Endothelial cell of umbilical vein (primary cell): ENCODE data around the gene OSBPL1A.

ENCODE experiments used
- CTCF ChIP-seq, 2 donors: IDR thresholded peaks; 1 replicate in 1 of 2; 2 replicates in 1 of 2; pipeline ENCODE4 v1.5.1; 2011; ENCODE audit warnings: low read length in 2 of 2, mild to moderate bottlenecking in 2 of 2, moderate library complexity in 2 of 2, control low read depth in 1 of 2, inconsistent platforms in 1 of 2, low read depth in 1 of 2; ENCODE audit not compliant: insufficient read depth in 1 of 2; ENCODE audit errors: extremely low read depth in 1 of 2
- EZH2 ChIP-seq: IDR thresholded peaks from 2 replicates; pipeline ENCODE4 v1.6.1; 2012; ENCODE audit warnings: borderline replicate concordance, low read depth, mild to moderate bottlenecking, moderate library complexity, low read length, inconsistent platforms; ENCODE audit not compliant: severe bottlenecking
- FOS ChIP-seq: IDR thresholded peaks from 2 replicates; pipeline ENCODE4 v1.6.1; 2011; ENCODE audit warnings: mild to moderate bottlenecking, low read length, moderate library complexity, borderline replicate concordance; ENCODE audit not compliant: insufficient read depth
- JUN ChIP-seq: IDR thresholded peaks from 2 replicates; pipeline ENCODE4 v1.6.1; 2011; ENCODE audit warnings: borderline replicate concordance, low read depth; ENCODE audit not compliant: insufficient read length, insufficient read depth
- MAX ChIP-seq: IDR thresholded peaks from 2 replicates; pipeline ENCODE4 v1.6.1; 2011; ENCODE audit not compliant: insufficient read depth, insufficient read length
- POLR2A ChIP-seq: IDR thresholded peaks from 2 replicates; pipeline ENCODE4 v1.6.1; 2012; ENCODE audit warnings: low read depth, mild to moderate bottlenecking, control low read depth, low read length
- POLR2AphosphoS5 ChIP-seq: IDR thresholded peaks from 2 replicates; pipeline ENCODE4 v1.6.1; 2012; ENCODE audit warnings: low read depth, mild to moderate bottlenecking, control low read depth, low read length, moderate library complexity; ENCODE audit not compliant: insufficient read depth

GRCh38 chr18:24189007-24189528 is 208.6 kb downstream of the OSBPL1A start:
- no peak for TF ChIP-seq POLR2A
- TF ChIP-seq EZH2 = no peak
- TF ChIP-seq CTCF (IDR thresholded peaks at IDR 0.05; ENCODE audit: extremely low read depth in 1 of 2, insufficient read depth in 1 of 2, low read depth in 1 of 2, low read length in 2 of 2) = no peak
- TF ChIP-seq JUN = no peak
- TF ChIP-seq POLR2AphosphoS5 = no peak
- no peak for TF ChIP-seq MAX
- no peak for TF ChIP-seq FOS
